ENCODE data around the gene STX16. TPM values are rescaled to one million over a fixed set of nuclear protein-coding genes. Genes with fewer than 3 reads are reported as not detected.

Gene STX16
- total RNA-seq, 1 experiment from 2014 or later, result 93.3 TPM

Other genes with a start within 250 kb of the STX16 start
- 0.12 and 0.86 TPM in 2 replicates for gene APCDD1L, start 135.9 kb upstream of the STX16 start, total RNA-seq (2022)
- gene NPEPL1, start 41.5 kb downstream of the STX16 start, total RNA-seq (2022), result 23.4 and 25.8 TPM in 2 replicates
- 1.6 and 2.2 TPM in 2 replicates for gene GNAS-AS1, start 199.6 kb downstream of the STX16 start, total RNA-seq (2022)
- 629 and 715 TPM in 2 replicates for gene GNAS, start 201.4 kb downstream of the STX16 start, total RNA-seq (2022)

Data from MCF 10A (cell line).